HEK293T (cell line): Measurements from ENCODE around the gene STMP1.

Experiments used
- CTCF ChIA-PET: fragments of 350-600 bp; formaldehyde crosslinking; extraction: SDS; loops from one replicate; lab custom pipeline; 2021; ENCODE audit warnings: antibody characterized with exemption, inconsistent platforms; lab: Yijun Ruan, JAX
- POLR2A ChIA-PET: fragments of 350-600 bp; formaldehyde crosslinking; extraction: SDS; loops from one replicate; lab custom pipeline; 2020; ENCODE audit warnings: antibody characterized with exemption, inconsistent platforms; lab: Yijun Ruan, JAX
- DNase-seq: peaks from one replicate; pipeline ENCODE4 v3.0.0; 2012; ENCODE audit warnings: mixed read lengths; ENCODE audit errors: extremely low spot score
- ARNT ChIP-seq: fragments of 450-650 bp; IDR thresholded peaks from 2 replicates; pipeline ENCODE4 v1.6.1; 2017; ENCODE audit warnings: mild to moderate bottlenecking
- BHLHE40 ChIP-seq: fragments of 450-650 bp; IDR thresholded peaks from 2 replicates; pipeline ENCODE4 v1.6.1; 2016; ENCODE audit warnings: mild to moderate bottlenecking, moderate library complexity, borderline replicate concordance
- CTBP1 ChIP-seq: fragments of 450-650 bp; IDR thresholded peaks from 2 replicates; pipeline ENCODE4 v1.6.1; 2016; ENCODE audit warnings: borderline replicate concordance
- ELF4 ChIP-seq: fragments of 450-650 bp; IDR thresholded peaks from 2 replicates; pipeline ENCODE4 v1.6.1; 2017; ENCODE audit warnings: antibody characterized with exemption
- FOXA1 ChIP-seq: fragments of 450-650 bp; IDR thresholded peaks from 2 replicates; pipeline ENCODE4 v1.6.1; 2016; ENCODE audit warnings: mild to moderate bottlenecking
- FOXK2 ChIP-seq: fragments of 450-650 bp; IDR thresholded peaks from 2 replicates; pipeline ENCODE4 v1.6.1; 2016; ENCODE audit warnings: mild to moderate bottlenecking
- FOXM1 ChIP-seq: fragments of 450-650 bp; IDR thresholded peaks from 2 replicates; pipeline ENCODE4 v1.6.1; 2017; ENCODE audit warnings: mild to moderate bottlenecking, borderline replicate concordance
- HDGF ChIP-seq: fragments of 450-650 bp; IDR thresholded peaks from 2 replicates; pipeline ENCODE4 v1.6.1; 2017; ENCODE audit warnings: antibody characterized with exemption, borderline replicate concordance
- L3MBTL2 ChIP-seq: fragments of 450-650 bp; conservative IDR thresholded peaks from 2 replicates; pipeline ENCODE4 v1.6.1; 2016; ENCODE audit warnings: mild to moderate bottlenecking
- LEF1 ChIP-seq: fragments of 450-650 bp; IDR thresholded peaks from 2 replicates; pipeline ENCODE4 v1.6.1; 2017; ENCODE audit warnings: mild to moderate bottlenecking, borderline replicate concordance
- SP1 ChIP-seq: fragments of 450-650 bp; IDR thresholded peaks from 2 replicates; pipeline ENCODE4 v1.6.1; 2017
- SUZ12 ChIP-seq: fragments of 450-650 bp; IDR thresholded peaks from 2 replicates; pipeline ENCODE4 v1.6.1; 2016; ENCODE audit warnings: mild to moderate bottlenecking
- TARDBP ChIP-seq: fragments of 450-650 bp; IDR thresholded peaks from 2 replicates; pipeline ENCODE4 v1.6.1; 2016
- ZNF384 ChIP-seq: fragments of 450-650 bp; IDR thresholded peaks from 2 replicates; pipeline ENCODE4 v1.6.1; 2016
- TF ChIP-seq, protein P1 (sequence below): fragments of 450-650 bp; IDR thresholded peaks from 2 replicates; pipeline ENCODE4 v1.6.1; 2016

STMP1 gene

DNA sequence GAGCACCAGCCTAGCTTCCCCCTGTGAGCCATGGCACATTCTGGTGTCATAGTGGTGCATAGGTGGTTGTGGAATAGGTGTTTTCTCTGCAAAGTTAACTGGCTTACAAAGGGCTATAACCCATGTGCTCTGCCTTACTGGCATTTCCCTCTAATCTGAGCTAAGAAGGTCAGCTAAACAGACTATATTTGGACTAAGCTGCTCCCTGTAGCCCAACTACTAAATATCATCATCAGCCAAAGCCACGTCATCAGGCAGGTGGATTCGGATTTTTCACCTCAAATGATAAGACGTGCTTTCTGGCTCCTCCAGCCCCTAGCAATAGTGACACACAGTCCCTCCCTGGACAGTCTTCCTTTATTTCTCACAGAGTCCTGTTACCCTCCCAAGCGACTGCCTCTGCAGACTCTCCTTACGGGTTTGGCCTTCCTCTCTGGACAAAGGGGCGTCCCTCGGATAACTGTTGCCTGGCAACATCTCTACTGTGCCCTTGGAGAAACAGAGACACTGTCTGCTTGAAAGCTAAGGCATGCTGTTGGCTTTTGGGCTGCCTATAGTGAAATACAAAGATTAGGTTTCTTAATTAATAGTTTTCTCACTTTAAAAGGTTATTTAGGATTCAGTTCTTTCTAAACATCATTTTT, 56.6 kb downstream of the STMP1 start:
- TF ChIP-seq BHLHE40: no peak
- TF ChIP-seq CTBP1: no peak
- TF ChIP-seq L3MBTL2: no peak
- no peak for TF ChIP-seq LEF1
- no peak for TF ChIP-seq FOXM1
- no peak for TF ChIP-seq FOXK2
- no peak for TF ChIP-seq SP1
- no peak for TF ChIP-seq HDGF
- TF ChIP-seq ELF4: no peak
- TF ChIP-seq, protein P1, sequence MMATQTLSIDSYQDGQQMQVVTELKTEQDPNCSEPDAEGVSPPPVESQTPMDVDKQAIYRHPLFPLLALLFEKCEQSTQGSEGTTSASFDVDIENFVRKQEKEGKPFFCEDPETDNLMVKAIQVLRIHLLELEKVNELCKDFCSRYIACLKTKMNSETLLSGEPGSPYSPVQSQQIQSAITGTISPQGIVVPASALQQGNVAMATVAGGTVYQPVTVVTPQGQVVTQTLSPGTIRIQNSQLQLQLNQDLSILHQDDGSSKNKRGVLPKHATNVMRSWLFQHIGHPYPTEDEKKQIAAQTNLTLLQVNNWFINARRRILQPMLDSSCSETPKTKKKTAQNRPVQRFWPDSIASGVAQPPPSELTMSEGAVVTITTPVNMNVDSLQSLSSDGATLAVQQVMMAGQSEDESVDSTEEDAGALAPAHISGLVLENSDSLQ: no peak
- no peak for TF ChIP-seq FOXA1
- DNase-seq: no peak
- ChIA-PET POLR2A (interaction anchor here (0.9 to 2.7 kb wide), 3 partner anchors 8 to 10 kb away, joined by 3 to 12 read pairs (median 3); partner anchors contain the start of gene SLC13A4), CTCF (interaction anchor here (0.7 to 0.8 kb wide), 2 partner anchors 12 to 78 kb away, joined by 3 read pairs; no protein-coding TSS in a partner anchor)

DNA sequence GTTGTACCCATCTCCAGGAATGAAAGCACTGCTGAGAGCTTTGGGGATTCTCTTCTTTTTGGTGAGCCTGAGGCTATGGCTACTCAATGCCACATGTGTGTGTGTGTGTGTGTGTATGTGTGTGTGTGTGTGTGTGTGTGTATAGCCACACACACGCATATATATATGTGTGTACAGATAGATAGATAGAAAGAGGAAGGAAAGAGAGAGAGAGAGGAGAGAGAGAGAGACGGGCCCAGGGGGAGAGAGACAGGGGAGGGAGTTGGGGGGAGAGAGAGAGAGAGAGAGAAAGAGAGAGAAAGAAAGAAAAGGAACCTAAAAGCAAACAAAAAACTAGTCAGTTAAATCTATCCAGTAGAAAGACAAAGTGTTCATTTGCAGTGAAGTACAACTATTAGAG, 57.4 kb downstream of the STMP1 start:
- ChIA-PET CTCF (interaction anchor here (0.6 to 4.5 kb wide), 2 partner anchors 9 to 287 kb away, joined by 3 to 28 read pairs; no protein-coding TSS in a partner anchor), POLR2A (interaction anchor here (0.9 to 2.7 kb wide), 3 partner anchors 7 to 9 kb away, joined by 3 to 12 read pairs (median 3); partner anchors contain the start of gene SLC13A4)
- no peak for DNase-seq
- TF ChIP-seq LEF1 (no peak), HDGF (no peak), FOXK2 (no peak), TARDBP (no peak), CTBP1 (no peak), L3MBTL2 (no peak)

DNA sequence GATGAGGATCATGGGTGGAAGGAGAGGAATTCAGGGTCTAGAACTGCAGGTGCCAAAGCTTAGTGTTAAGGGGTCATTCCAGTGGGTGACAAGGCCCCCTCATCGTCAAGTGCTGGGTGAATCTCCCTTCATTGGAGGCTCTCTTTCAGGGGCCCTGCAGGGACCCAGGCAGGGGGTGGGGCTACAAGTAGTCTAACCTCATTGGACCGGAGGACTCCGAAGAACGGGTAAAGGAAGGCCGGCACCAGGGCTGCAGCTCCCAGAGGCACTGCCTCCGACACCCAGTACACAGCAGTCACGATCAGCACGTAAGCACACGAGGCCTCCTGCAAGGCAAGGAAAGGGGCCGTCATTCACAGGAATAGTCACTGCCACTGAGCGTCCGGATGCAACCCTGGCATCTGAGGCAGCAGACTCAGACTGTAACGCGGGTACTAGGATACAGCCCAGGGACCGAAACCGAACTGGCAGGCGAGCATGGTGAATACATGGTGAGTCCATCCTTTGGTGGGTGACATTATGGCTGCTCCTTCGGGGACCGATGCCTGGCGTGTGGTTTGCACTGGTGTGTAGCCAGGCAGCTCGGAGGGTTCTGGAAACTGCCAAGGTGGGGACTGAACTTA, 59.0 kb downstream of the STMP1 start:
- DNase-seq: no peak
- TF ChIP-seq L3MBTL2: no peak
- TF ChIP-seq SUZ12: no peak
- no peak for TF ChIP-seq TARDBP
- TF ChIP-seq LEF1: no peak
- TF ChIP-seq CTBP1: no peak
- TF ChIP-seq ARNT: no peak
- TF ChIP-seq FOXM1: no peak
- no peak for TF ChIP-seq FOXK2
- no peak for TF ChIP-seq ZNF384
- TF ChIP-seq HDGF: no peak
- TF ChIP-seq, protein P1: no peak
- no peak for TF ChIP-seq BHLHE40
- TF ChIP-seq ELF4: no peak
- TF ChIP-seq FOXA1: no peak
- CTCF ChIA-PET: interaction anchor here (4.5 kb wide), 1 partner anchor 11 kb away, joined by 28 read pairs; no protein-coding TSS in a partner anchor
- POLR2A ChIA-PET: no interaction called here

DNA sequence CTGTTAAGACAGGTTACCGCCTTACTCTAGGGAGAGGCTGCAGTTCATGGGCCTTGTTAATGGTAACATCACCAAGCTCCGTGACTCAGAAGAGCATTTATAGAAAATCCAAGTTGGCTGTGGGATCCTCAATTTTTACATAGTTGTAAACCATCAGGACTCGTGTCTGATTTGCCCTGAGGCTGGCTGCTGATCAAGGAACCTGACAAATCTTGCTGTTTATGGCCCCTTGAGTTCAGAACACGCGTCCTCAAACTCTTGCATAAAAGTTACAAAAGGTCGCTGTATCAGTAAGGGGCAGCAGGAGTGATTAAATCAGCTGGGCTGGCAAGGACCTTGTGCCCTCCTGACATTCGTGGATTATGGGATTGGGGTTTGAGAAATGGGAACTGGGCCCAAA, 61.1 kb downstream of the STMP1 start:
- POLR2A ChIA-PET: interaction anchor here (1.2 kb wide), 1 partner anchor 61 kb away, joined by 3 read pairs; the partner anchor contains the start of gene STMP1
- CTCF ChIA-PET: interaction anchor here (1.9 to 4.5 kb wide), 2 partner anchors 13 to 19 kb away, joined by 6 to 28 read pairs; no protein-coding TSS in a partner anchor
- DNase-seq: no peak
- TF ChIP-seq LEF1 (no peak), ELF4 (no peak), FOXK2 (no peak)
